Activated B cell treated with CpG ODN at 0.5 μM for 24 hours (primary cell): ENCODE data around the gene KCNK3. TPM values are rescaled to one million over a fixed set of nuclear protein-coding genes. Genes with fewer than 3 reads are reported as not detected.

Experiments
- ATAC-seq: fragments of 200-7000 bp; cut with Tn5 transposase; one replicate; pipeline ENCODE4 v1.10.0; 2021; ENCODE audit warnings: low read depth, mild to moderate bottlenecking, moderate library complexity
- CTCF ChIA-PET: fragments of 350-600 bp; sonication (Branson Sonifier 250); formaldehyde crosslinking; loops from one replicate; lab custom pipeline; 2021; ENCODE audit warnings: antibody characterized with exemption; lab: Charles Lee
- POLR2A ChIA-PET: fragments of 350-600 bp; sonication (Branson Sonifier 250); formaldehyde crosslinking; loops from one replicate; lab custom pipeline; 2021; ENCODE audit warnings: antibody characterized with exemption; lab: Charles Lee
- DNase-seq: peaks from one replicate; pipeline ENCODE4 v3.0.0; 2022
- H3K27ac Mint-ChIP-seq: one replicate; pipeline ENCODE4 v1.8.0; 2020; ENCODE audit warnings: mixed read lengths
- H3K27me3 Mint-ChIP-seq: one replicate; pipeline ENCODE4 v1.8.0; 2021; ENCODE audit warnings: mixed read lengths
- H3K36me3 Mint-ChIP-seq: one replicate; pipeline ENCODE4 v1.8.0; 2021; ENCODE audit warnings: low read depth, mixed read lengths
- H3K4me1 Mint-ChIP-seq: one replicate; pipeline ENCODE4 v1.8.0; 2021; ENCODE audit warnings: mixed read lengths
- H3K4me3 Mint-ChIP-seq: one replicate; pipeline ENCODE4 v1.8.0; 2020; ENCODE audit warnings: mild to moderate bottlenecking, mixed read lengths
- H3K9me3 Mint-ChIP-seq: one replicate; pipeline ENCODE4 v1.8.0; 2020; ENCODE audit warnings: mixed read lengths
- intact Hi-C: fragments of 100-400 bp; cut with micrococcal nuclease; formaldehyde crosslinking; loops from one replicate; pipeline ENCODE4 v1.15.1; 2024
- total RNA-seq: library from RNA; stranded (reverse); gene quantifications from 2 replicates; pipeline ENCODE4 v1.2.3, GENCODE V29; 2022
- TF ChIP-seq, protein P1 (sequence below): fragments of 200-600 bp; IDR thresholded peaks from one replicate; pipeline ENCODE4 v1.8.0; 2022; ENCODE audit warnings: antibody characterized with exemption, mild to moderate bottlenecking

KCNK3 gene
- total RNA-seq, 1 donor from 2014 or later = not detected

DNA sequence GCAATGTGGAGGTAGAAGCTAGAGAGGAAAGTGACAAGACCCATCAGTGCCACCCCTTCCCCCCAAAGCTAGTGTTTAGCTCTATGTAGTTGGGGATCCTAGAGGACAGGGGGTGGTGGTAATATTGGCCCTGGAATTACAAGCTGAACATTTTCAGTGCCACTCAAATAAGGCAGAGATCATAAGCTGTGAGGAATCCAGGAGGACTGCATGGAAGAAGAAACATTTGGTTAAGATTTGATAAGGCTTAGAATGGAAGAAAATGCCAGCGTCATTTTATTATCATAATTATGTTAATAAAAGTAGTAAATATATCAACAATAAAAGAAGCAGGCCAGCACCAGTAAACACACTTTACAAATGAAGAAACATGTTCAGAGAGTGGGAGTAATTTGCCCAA is 33.7 kb downstream of the KCNK3 start:
- CTCF ChIA-PET = no interaction called here
- no peak overlapping the region for H3K4me3 Mint-ChIP-seq
- no peak for ATAC-seq

DNA sequence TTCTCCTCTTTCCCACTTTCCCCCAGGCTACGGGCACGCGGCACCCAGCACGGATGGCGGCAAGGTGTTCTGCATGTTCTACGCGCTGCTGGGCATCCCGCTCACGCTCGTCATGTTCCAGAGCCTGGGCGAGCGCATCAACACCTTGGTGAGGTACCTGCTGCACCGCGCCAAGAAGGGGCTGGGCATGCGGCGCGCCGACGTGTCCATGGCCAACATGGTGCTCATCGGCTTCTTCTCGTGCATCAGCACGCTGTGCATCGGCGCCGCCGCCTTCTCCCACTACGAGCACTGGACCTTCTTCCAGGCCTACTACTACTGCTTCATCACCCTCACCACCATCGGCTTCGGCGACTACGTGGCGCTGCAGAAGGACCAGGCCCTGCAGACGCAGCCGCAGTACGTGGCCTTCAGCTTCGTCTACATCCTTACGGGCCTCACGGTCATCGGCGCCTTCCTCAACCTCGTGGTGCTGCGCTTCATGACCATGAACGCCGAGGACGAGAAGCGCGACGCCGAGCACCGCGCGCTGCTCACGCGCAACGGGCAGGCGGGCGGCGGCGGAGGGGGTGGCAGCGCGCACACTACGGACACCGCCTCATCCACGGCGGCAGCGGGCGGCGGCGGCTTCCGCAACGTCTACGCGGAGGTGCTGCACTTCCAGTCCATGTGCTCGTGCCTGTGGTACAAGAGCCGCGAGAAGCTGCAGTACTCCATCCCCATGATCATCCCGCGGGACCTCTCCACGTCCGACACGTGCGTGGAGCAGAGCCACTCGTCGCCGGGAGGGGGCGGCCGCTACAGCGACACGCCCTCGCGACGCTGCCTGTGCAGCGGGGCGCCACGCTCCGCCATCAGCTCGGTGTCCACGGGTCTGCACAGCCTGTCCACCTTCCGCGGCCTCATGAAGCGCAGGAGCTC is 35.4 kb downstream of the KCNK3 start:
- no peak overlapping the region for H3K27ac Mint-ChIP-seq
- ChIA-PET CTCF (no interaction called here), POLR2A (no interaction called here)
- peaks cover 15% of the 10 kb centered on the region for H3K27me3 Mint-ChIP-seq
- H3K36me3 Mint-ChIP-seq = no peaks in the 10 kb centered on the region
- intact Hi-C loops = no loop called here
- TF ChIP-seq, protein P1, sequence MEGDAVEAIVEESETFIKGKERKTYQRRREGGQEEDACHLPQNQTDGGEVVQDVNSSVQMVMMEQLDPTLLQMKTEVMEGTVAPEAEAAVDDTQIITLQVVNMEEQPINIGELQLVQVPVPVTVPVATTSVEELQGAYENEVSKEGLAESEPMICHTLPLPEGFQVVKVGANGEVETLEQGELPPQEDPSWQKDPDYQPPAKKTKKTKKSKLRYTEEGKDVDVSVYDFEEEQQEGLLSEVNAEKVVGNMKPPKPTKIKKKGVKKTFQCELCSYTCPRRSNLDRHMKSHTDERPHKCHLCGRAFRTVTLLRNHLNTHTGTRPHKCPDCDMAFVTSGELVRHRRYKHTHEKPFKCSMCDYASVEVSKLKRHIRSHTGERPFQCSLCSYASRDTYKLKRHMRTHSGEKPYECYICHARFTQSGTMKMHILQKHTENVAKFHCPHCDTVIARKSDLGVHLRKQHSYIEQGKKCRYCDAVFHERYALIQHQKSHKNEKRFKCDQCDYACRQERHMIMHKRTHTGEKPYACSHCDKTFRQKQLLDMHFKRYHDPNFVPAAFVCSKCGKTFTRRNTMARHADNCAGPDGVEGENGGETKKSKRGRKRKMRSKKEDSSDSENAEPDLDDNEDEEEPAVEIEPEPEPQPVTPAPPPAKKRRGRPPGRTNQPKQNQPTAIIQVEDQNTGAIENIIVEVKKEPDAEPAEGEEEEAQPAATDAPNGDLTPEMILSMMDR = no peak
- ATAC-seq (no peak), DNase-seq (no peak)
- no peak overlapping the region for H3K4me3 Mint-ChIP-seq
- H3K9me3 Mint-ChIP-seq = no peaks in the 10 kb centered on the region
- no peaks in the 10 kb centered on the region for H3K4me1 Mint-ChIP-seq

More for the DNA sequence above, 33.7 kb downstream of the KCNK3 start:
- POLR2A ChIA-PET = no interaction called here
- Mint-ChIP-seq H3K4me1 (no peaks in the 10 kb centered on the region), H3K27ac (no peak overlapping the region), H3K36me3 (no peaks in the 10 kb centered on the region), H3K9me3 (no peaks in the 10 kb centered on the region), H3K27me3 (peaks cover 15% of the 10 kb centered on the region)
- TF ChIP-seq, protein P1 = no peak
- no peak for DNase-seq
- intact Hi-C loops = no loop called here

DNA sequence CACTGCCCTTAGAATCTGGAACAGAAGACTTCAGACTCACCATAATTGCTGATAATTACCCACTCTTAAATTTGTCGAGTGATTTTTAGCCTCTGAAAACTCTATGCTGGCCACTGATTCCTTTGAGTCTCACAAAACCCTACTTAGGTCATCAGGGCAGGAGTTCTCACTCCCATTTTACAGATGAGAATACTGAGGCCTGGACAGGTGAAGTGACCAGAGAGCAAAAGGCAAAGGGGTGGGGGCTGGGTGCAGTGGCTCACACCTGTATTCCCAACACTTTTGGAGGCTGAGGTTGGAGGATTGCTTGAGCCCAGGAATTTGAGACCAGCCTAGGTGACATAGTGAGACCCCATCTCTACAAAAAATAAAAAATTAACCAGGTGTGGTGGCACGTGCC is 36.8 kb downstream of the KCNK3 start:
- Mint-ChIP-seq H3K4me1 (no peaks in the 10 kb centered on the region), H3K27ac (no peak overlapping the region), H3K27me3 (peaks cover 20% of the 10 kb centered on the region), H3K36me3 (no peaks in the 10 kb centered on the region), H3K4me3 (no peak overlapping the region), H3K9me3 (no peaks in the 10 kb centered on the region)
- intact Hi-C loops = no loop called here
- ATAC-seq (no peak), DNase-seq (no peak)
- TF ChIP-seq, protein P1 = no peak
- ChIA-PET POLR2A (no interaction called here), CTCF (no interaction called here)

DNA sequence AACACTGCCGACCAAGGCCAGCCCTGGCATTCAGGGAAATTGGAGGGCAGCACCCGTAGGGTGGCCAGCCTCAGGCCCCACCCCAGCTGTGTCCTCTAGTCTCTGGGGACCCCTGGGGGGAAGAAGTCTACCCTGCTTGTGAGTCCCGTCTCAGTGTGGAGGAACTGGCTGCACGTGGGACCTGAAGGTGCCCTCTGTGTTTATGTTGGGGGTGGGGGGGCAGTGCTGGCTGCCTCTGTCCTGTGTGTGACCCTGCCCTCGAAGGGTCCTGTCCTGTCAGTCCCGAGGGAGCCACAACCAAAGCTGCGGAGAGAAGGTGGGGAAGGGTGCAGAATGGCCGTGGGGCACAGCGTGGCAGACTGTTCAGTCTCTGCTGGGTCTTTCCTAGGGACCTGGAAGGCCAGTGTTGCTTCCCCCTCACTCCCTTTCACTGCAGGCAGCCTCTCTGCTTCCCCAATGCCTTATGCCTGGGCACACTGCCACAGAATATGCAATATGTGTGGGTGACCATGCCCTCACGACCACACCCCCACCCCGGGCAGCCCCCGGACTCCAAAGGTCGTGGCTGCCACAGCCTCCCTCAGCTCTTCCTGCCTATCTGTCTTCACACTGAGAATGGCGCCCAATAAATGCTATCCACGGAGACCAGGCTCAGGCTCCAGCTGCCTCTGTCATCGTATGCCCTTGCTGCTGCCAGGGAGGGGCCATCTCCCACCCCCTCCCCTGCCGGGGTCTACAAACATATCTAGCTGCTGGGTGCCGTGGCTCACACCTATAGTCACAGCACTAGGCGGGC is 38.2 kb downstream of the KCNK3 start:
- ATAC-seq (no peak), DNase-seq (no peak)
- no peaks in the 10 kb centered on the region for H3K36me3 Mint-ChIP-seq
- H3K4me3 Mint-ChIP-seq = no peak overlapping the region
- ChIA-PET CTCF (no interaction called here), POLR2A (no interaction called here)
- TF ChIP-seq, protein P1 = no peak
- H3K27me3 Mint-ChIP-seq = peaks cover 14% of the 10 kb centered on the region
- no peak overlapping the region for H3K27ac Mint-ChIP-seq
- no peaks in the 10 kb centered on the region for H3K4me1 Mint-ChIP-seq
- intact Hi-C loops = no loop called here
- no peaks in the 10 kb centered on the region for H3K9me3 Mint-ChIP-seq

DNA sequence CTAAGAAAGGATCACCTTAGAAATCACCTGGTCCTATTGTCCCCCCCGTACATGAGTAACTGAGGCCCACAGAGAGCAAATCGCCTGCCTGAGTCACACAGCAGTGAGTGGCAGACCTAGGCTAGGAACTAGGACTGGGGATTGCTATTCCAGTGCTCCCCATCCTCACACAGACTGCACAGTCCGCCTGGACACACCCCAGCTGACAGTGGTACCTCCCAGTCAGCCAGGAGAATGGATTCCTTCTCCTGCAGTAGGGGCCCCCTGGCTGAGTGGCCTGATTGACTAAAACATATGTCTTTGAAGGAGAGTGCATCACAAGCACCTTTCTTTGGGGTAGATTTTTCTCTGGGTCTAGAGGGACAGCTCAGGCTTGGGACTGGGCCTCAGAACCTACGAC is 39.2 kb downstream of the KCNK3 start:
- TF ChIP-seq, protein P1 = no peak
- no peaks in the 10 kb centered on the region for H3K4me1 Mint-ChIP-seq
- H3K4me3 Mint-ChIP-seq = no peak overlapping the region
- H3K27ac Mint-ChIP-seq = no peak overlapping the region
- ChIA-PET CTCF (no interaction called here), POLR2A (no interaction called here)
- H3K27me3 Mint-ChIP-seq = peaks cover 14% of the 10 kb centered on the region
- no peak for DNase-seq
- H3K9me3 Mint-ChIP-seq = no peaks in the 10 kb centered on the region
- no peak for ATAC-seq
- H3K36me3 Mint-ChIP-seq = no peaks in the 10 kb centered on the region
- intact Hi-C loops = no loop called here
